Gastroesophageal sphincter (tissue), 3 donors: ENCODE data around the gene GALNT9.

Source experiments
- CTCF ChIP-seq, 4 experiments: fragments of 200-600 bp in 2 of 4; fragments of 450-650 bp in 2 of 4; sonication (generic) in 1 of 4; IDR thresholded peaks; one replicate each; pipeline ENCODE4 v1.5.1; 2017 to 2019; ENCODE audit warnings: antibody characterized with exemption in 4 of 4, mild to moderate bottlenecking in 2 of 4, moderate library complexity in 2 of 4
- EP300 ChIP-seq: sonication (generic); formaldehyde crosslinking; IDR thresholded peaks from one replicate; pipeline ENCODE4 v1.6.1; 2017; ENCODE audit warnings: antibody characterized with exemption, mild to moderate bottlenecking
- POLR2A ChIP-seq, 2 donors: fragments of 450-650 bp; IDR thresholded peaks; one replicate each; pipeline ENCODE4 v1.6.1; 2017; ENCODE audit warnings: antibody characterized with exemption in 2 of 2, mild to moderate bottlenecking in 2 of 2, moderate library complexity in 1 of 2
- POLR2AphosphoS5 ChIP-seq: sonication (generic); formaldehyde crosslinking; IDR thresholded peaks from one replicate; pipeline ENCODE4 v1.6.1; 2017; ENCODE audit warnings: antibody characterized with exemption

GRCh38 chr12:132224484-132224883 is 104.9 kb downstream of the GALNT9 start:
- TF ChIP-seq POLR2A (IDR thresholded peaks at IDR 0.05): no peak
- TF ChIP-seq CTCF (IDR thresholded peaks at IDR 0.05): no peak
- TF ChIP-seq EP300: no peak
- TF ChIP-seq POLR2AphosphoS5: no peak
